OCI-LY7 (cell line): ENCODE results near the gene UBAC1.

ENCODE experiments used
- CTCF ChIP-seq: fragments of 200-600 bp; sonication (generic); conservative IDR thresholded peaks from 2 replicates; pipeline ENCODE4 v1.5.1; 2014; ENCODE audit warnings: mild to moderate bottlenecking, antibody characterized with exemption, low read length, moderate library complexity, mixed read lengths
- EZH2phosphoT487 ChIP-seq: fragments of 200-600 bp; sonication (generic); IDR thresholded peaks from 2 replicates; pipeline ENCODE4 v1.6.1; 2018; ENCODE audit warnings: low read depth, borderline replicate concordance, mild to moderate bottlenecking, mixed run types, antibody characterized with exemption, low read length, moderate library complexity, mixed read lengths

GRCh38 chr9:135958485-135958884 is 2.7 kb downstream of the UBAC1 start:
- TF ChIP-seq CTCF (no peak), EZH2phosphoT487 (no peak)
